NCI-H524 treated with DMSO at 0.1 percent for 48 hours (cell line): ENCODE measurements around the gene KCNH6.
A peak's percentile ranks its signal among the peaks of the same experiment; 100 is the strongest.

Experiments used
- DNase-seq: peaks from one replicate; lab custom pipeline; 2025; lab: John Stamatoyannopoulos, UW

The KCNH6 gene

DNA sequence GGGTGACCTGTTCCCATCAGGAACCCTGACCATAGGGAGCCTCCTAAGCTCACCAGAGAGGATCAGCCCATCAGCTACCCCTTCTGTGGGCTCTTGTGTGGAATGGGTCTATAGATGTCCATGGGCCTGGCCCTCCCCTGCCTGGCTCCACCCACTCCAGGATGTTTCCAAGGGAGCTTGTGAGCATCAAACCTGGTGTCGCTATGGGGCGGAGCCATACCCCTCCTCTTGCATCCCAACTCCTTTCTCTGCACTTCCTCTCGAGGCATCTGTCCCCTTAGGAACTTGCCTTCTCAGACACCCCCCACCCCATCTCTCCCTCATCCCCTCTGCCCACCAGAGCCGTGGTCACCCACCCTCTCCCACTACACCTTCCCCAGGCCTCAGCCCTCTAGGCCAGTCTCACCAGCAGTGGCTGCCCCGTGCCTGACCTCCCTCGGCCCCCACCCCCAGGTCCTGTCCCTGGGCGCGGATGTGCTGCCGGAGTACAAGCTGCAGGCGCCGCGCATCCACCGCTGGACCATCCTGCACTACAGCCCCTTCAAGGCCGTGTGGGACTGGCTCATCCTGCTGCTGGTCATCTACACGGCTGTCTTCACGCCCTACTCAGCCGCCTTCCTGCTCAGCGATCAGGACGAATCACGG, 10.4 kb downstream of the KCNH6 start:
- DNase-seq: no peak

DNA sequence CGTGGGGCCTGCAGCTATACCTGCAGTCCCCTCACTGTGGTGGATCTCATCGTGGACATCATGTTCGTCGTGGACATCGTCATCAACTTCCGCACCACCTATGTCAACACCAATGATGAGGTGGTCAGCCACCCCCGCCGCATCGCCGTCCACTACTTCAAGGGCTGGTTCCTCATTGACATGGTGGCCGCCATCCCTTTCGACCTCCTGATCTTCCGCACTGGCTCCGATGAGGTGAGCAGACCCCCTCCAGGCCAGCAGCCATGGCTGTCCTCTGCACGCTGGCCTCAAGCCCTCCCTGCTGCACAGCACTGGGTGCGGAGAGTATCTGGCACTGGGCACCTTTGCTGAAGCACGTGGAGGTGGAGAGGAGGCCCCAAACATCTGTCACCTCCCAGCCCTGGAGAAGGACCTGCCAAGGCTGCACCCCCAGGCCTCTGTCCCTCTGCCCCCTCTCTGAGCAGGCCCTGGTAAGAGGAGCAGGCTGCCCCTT, 11.0 kb downstream of the KCNH6 start:
- DNase-seq: no peak

DNA sequence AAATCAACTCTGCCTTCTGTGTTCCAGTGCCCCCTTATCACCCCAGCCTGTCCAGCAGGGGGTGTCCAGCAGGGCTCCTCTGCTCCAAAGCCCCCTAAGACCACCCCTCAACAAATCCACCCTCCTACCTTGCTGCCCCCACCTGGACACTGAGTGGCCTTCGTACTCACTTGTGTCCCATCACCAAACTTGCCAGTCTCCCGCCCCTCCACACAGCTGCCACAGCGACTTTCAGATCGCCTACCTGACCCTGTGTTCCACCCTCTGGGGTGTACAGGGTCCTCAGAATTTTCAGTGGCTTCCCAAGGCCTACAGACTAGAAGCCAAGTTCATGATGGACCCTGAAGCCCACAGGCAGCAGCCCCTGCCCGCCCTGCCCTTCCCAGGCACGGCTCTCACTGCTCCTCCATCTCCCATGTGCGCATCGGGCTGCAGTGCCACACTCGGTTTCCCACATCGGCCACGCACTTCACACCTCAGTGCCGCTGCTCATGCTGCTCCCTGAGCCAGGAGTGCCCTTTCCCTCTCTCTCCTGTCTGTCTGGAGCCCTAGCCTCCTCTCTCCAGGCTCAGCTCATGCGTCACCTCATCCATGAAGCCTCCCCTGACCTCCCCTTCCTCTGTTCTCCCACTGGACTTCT, 11.8 kb downstream of the KCNH6 start:
- no peak for DNase-seq

DNA sequence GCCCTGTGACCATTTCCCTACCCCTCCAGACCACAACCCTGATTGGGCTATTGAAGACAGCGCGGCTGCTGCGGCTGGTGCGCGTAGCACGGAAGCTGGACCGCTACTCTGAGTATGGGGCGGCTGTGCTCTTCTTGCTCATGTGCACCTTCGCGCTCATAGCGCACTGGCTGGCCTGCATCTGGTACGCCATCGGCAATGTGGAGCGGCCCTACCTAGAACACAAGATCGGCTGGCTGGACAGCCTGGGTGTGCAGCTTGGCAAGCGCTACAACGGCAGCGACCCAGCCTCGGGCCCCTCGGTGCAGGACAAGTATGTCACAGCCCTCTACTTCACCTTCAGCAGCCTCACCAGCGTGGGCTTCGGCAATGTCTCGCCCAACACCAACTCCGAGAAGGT, 12.5 kb downstream of the KCNH6 start:
- DNase-seq: no peak

DNA sequence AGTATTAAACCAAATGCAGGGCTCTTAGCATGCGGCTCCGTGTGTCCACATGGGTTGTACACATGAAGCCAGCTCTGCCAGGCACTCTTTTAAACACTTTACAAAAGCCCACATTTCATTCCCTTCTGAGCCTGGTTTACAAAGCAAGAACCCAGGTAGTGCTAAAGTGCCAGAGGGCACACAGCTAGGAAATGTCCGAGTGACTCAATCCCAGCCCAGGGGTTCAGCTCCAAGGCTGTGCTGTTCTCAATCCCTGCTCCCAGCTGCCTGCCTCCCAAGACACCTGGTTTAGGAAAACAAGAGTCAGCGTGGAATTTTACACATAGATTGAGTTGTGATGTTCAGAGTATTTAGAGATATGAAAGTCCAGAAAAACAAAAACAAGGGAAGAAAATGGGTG, 13.8 kb downstream of the KCNH6 start:
- DNase-seq: no peak

DNA sequence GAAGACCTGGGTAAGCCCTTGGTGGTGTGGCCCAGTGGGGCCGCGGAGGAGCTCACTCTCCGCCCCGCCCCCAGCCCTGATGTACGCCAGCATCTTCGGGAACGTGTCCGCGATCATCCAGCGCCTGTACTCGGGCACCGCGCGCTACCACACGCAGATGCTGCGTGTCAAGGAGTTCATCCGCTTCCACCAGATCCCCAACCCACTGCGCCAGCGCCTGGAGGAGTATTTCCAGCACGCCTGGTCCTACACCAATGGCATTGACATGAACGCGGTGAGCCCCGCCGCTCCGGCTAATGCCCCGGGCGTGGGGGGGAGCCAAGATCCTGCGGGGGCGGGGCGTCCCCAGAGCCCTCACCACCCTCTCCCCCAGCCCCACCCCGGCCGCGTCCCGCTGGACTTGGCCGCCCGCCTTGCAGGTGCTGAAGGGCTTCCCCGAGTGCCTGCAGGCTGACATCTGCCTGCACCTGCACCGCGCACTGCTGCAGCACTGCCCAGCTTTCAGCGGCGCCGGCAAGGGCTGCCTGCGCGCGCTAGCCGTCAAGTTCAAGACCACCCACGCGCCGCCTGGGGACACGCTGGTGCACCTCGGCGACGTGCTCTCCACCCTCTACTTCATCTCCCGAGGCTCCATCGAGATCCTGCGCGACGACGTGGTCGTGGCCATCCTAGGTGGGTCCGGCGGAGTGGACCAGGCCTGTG, 15.0 kb downstream of the KCNH6 start:
- DNase-seq: no peak

DNA sequence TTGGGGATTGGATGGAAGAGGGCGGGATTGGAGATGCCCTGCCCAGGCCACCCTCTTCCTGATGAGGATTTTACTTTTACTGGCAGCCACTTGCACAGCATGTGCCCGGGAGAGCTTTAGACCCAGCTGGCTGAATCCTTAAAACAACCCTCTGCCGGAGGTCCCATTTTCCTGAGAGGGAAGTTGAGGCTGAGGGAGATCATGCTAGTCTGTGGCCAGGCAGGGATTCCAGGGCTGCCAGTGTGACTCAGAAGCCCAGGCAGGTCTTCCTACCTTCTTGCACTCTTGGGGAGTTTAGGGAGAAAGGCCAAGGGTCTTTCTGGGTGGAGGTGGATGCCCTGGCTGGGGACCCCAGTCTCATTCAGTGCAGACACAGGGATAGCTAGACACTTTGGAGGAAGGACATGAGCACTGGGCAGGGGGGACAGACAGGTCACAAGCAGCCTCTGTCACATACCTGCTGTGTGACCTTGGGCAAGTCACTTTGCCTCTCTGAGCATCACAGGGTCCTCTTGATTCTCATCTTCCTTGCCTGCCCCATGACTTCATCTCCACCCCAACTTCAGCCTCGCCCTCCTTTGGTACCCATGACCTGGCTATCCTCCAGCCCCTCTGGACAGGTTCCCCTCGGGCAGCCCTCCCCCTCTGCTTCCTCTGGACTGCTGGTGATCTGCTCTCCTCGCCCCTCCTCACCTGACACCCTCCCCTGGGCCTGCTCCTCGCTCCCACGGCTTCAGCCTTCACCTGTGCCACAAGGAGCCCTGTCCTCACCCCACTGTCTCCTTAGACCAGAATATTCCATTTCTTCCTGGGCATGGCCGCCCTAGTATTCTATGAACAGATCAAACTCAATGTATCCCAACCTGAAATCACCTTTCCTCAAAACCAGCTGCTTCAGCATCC, 15.8 kb downstream of the KCNH6 start:
- DNase-seq: no peak

DNA sequence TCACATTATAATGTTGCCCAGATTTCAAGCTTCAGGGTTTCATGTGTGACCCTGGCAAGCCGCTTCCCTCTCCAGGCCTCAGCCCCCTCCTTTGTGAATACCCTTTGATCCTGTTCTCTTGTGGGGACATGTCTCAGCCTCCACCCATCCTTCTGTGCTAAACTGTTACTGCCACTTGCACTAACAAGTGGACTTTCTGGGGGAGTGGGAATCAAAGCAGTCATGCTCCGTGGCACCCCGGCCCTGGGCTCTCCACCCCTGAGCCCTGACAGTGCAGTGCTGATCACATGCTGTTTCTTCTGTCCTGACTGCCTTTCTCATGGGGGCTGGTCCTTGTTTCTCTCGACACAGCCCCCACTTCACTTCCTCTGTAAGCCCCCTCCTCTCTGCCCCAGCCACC, 17.4 kb downstream of the KCNH6 start:
- DNase-seq: no peak

DNA sequence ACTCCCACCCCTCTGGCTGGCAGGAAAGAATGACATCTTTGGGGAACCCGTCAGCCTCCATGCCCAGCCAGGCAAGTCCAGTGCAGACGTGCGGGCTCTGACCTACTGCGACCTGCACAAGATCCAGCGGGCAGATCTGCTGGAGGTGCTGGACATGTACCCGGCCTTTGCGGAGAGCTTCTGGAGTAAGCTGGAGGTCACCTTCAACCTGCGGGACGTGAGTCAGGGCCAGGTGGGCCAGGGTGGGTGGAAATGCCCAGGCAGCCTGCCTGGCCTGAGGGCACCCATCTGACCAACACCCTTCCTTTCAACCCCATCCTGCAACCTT, 19.0 kb downstream of the KCNH6 start:
- DNase-seq: no peak

DNA sequence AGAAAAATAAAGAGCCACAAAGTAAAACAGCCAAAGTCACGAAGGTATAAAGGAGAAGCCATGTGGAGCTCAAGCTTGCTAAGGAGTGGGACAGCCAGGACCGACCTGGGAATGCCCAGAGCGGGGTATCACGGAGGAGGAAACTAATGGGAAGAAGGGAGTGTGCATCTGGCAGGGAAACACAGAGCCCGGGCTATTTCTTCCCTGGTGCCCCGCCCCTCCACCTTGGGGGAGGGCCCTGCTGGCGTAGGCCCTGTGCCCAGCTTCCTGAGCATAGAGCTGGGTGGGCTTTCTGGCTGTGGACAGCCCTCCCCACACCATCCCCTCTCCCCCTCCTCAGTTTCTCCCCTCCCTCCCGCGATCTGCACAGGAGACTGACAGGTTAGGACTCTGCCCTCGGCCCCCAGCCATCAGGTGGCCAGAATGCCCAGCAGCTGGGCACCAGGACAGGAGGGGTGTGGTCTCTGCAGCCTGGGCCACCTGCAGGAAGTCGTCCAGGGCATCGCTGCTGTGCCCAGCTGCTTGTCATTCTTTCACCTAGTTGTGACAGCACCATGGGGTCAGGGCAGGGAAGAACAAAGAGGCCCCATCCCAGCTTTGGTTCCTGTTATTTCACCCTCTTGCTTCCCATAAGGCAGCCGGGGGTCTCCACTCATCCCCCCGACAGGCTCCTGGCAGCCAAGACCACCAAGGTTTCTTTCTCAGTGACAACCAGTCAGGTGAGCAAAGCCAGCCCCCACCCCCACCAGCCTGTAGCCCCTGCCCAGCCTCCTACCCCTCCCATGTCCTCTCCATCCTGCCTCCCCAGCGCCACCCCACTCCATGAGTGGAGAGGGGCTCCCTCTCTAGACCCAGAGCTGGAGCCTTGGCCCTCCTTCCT, 20.0 kb downstream of the KCNH6 start:
- DNase-seq: no peak

DNA sequence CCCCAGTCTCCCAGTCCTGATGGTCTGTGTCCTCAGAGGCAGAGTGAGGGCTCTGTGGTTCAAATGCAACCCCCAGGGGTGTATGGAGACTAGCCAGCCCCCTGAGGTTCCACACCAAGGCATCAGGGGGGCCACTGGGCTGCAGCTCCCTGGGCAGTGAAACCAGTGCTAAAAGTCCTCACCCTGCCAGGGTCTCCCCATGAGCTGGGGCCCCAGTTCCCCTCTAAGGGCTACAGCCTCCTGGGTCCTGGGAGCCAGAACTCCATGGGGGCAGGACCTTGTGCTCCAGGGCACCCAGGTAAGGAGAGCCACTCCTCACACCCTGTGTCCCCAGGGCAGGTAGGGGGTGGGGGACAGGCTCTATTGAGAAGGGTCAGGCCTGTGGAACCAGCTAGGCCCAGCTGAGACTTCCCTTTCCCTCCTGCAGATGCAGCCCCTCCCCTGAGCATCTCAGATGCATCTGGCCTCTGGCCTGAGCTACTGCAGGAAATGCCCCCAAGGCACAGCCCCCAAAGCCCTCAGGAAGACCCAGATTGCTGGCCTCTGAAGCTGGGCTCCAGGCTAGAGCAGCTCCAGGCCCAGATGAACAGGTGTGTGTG, 20.8 kb downstream of the KCNH6 start:
- DNase-seq: no peak

DNA sequence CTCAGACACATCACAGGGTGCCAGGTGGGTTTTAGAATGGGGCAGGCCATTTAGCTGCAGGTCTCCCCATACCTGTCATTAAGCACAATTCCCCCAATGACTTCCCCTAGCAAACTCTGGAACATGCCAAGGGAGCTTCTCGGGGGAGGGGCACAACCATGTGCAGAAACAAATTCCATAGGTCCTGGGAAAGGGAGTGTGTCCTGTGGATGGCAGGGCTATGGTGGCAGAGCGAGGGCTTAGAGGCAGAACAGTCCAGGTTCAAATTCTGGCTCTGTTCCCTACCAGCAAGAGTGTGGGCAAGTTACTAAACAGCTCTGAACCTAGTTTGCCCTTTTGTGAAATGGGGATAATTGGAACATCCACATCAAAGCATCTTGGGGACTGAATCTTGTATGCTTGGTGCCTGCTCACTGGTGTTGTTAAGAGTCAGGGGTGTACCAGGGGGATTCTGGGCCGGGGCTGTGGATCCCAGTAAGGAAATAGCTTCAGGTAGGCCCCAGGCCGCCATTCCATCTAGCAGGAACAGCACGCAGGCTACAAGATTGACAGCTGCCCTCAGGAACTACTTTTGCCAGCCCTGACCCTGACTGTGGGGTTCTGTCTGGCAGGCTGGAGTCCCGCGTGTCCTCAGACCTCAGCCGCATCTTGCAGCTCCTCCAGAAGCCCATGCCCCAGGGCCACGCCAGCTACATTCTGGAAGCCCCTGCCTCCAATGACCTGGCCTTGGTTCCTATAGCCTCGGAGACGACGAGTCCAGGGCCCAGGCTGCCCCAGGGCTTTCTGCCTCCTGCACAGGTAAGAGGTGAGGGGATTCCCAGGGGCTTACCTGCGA, 21.5 kb downstream of the KCNH6 start:
- no peak for DNase-seq

DNA sequence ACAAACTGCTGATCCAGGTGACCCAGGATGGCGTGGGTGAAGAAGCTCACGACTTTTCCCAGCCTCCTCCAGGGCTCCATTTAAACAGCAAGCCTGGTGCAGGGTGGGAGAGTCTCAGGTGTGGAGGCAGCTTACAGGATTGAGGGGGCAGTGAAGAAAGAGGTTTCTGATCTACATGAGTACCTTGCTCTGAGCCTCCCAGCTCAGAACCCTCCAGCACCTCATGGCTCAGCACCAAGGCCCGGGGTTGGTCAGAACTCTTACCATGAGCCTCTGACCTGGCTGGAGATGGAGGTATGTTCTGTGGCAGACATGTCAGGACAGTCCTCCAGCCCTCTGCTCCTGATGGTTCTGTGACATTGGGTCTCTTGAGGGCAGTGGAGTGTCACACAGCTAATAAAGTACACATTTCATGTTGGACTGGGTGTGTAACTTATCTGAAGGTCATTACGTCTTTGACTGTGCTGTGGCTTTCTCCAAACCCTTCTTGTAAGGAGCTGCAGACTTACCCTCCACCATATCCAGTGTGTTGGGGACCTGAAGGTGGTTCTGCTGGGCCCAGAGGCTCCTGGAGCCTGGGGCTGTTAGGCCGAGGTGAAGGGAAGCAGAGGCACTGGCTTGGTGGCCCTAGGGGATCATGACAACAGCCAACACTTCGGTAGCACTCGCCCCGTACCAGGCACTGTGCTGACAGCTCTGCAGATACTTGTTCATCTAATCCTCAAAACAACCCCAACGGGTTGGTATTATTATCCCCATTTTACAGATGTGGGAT, 23.3 kb downstream of the KCNH6 start:
- no peak for DNase-seq

DNA sequence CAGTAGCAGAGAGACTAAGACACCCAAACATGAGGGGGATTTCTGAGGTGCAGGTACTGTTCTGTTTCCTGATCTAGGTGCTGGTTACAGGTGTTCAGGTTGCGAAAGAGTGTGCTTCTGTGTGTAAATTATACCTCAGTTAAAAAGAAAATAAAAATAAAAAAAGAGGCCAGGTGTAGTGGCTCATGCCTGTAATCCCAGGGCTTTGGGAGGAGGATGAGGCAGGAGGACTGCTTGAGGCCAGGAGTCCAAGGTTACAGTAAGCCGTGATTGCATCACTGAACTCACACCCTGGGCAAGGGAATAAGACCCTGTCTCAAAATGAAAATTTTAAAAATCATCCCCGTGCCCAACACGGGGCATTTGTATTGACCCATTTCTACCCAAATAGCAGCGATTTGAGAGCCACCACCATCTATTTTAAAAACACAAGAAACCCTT, 23.9 kb downstream of the KCNH6 start:
- no peak for DNase-seq

DNA sequence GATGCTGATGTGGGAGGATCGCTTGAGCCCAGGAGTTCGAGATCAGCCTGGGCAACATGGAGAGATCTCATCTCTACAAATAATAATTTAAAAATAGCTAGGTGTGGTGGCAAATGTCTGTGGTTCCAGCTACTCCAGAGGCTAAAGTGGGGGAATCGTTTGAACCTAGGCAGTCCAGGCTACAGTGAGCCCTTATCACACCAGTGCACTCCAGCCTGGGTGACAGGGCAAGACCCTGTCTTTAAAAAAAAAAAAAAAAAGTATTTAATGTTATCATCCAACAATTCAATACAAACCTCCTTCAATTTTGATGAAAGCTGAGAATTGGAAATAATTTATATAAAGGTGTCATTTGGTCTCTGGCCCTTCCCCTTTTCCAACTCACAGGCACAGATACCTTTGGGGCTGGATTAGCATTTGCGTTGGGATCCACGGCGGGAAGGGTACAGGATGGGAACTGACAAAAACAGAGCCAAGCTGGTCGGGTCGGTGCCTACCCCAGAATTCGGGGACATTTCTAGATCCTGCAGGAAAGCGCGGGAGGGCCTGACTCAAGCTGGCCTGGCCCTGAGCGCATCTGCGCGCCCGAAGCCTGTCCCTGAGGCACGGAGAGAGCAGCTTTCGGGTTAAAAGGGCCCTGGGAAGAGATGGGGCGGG, 26.3 kb downstream of the KCNH6 start:
- no peak for DNase-seq

DNA sequence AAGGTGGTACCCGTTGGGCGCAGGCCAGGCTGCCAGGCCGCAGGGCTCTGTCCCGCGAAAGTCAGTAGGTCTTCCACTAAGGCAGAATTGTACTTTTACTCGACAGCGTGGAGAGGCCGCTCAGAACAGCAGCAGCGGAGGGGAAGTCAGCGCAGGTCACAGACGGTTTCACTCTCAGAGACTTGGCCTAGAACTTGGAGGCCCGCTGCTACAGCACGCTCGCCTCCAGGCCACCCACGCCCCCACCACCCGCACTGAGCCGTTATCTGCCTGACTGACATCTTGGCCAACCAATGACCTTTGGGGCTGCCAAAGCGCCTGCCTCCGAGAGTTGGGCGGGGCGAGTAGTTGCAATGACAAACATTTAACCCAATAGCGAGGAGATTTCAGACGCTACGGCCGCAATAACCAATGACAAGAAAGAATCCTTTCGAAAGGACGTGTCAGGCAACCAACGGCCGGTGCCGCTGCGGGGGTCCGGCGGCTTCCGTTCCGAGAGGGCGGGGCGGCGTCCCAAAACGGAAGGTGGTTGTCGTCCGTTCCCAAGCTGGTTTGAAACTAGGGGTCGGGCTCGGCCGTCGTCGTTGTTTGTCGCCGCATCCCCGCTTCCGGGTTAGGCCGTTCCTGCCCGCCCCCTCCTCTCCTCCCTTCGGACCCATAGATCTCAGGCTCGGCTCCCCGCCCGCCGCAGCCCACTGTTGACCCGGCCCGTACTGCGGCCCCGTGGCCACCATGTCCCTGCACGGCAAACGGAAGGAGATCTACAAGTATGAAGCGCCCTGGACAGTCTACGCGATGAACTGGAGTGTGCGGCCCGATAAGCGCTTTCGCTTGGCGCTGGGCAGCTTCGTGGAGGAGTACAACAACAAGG, 27.0 kb downstream of the KCNH6 start, which contains the start of gene DCAF7:
Gene DCAF7 (plus strand): TSS at position 532 of the 871 bp plus-strand sequence. CDS start 201 bp downstream, at position 733.
- peak; percentile 99 for DNase-seq

DNA sequence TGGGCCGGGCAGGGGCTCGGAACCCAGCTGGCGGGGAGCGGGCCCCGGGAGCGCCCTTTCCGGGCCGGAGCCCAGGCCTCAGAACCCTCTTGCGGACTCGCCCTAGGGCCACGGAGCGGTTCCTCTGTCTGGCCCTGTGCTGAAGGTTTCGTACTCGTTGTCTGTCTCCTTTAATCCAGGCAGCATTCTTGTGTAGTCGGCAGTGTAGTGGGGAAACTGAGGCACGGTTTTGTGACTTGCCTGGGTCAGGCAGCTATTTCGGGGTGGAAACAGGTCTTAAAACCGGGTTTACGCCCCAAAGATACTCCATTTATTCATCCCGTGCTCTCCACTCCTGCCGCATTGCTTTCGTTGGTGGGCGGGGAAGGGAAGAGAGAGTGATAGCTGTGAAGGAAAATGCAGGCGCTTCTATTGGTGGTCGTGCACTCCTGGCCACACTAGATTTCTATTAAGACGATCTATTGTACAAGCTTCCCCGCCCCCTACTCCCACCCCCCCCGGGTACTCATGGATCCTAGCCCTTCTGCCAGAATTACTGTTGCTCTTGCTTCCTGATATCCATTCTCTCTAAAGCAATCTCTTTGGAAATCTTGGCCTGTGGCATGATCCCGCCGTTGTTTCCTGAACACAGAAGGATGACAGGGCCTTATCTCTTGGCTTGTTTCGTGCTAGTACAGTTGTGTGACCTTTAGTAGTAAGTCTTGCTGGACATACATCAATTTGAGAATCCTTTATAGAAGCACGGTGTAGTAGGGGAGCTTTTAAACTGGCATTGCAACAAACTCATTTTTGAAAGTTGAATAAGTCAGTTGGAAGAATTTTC, 27.9 kb downstream of the KCNH6 start:
- DNase-seq: peak; percentile 43
